HepG2 (cell line): ENCODE results near the gene TTC31. TPM values are rescaled to one million over a fixed set of nuclear protein-coding genes. Genes with fewer than 3 reads are reported as not detected.

Experiments
- ATAC-seq: fragments of 200-7000 bp; cut with Tn5 transposase; 3 replicates; pipeline ENCODE4 v1.9.1; 2020; ENCODE audit warnings: mild to moderate bottlenecking, moderate library complexity
- BruUV-seq: library from RNA; stranded (reverse); fragments of 400-500 nt; replicated peaks from 2 replicates; lab custom pipeline; 2021; lab: Mats Ljungman, UMichigan
- CTCF ChIA-PET: fragments of 300-600 bp; formaldehyde crosslinking; extraction: SDS; loops from one replicate; lab custom pipeline; 2021; ENCODE audit warnings: low total read pairs, inconsistent platforms, low intra/inter-chr PET ratio; lab: Yijun Ruan, JAX
- POLR2A ChIA-PET: fragments of 350-600 bp; sonication (Branson Sonifier 250); formaldehyde crosslinking; loops from one replicate; lab custom pipeline; 2020; ENCODE audit warnings: antibody characterized with exemption, inconsistent platforms; lab: Yijun Ruan, JAX
- DNase-seq: peaks from one replicate; pipeline ENCODE4 v3.0.0-alpha.2; 2015; ENCODE audit warnings: low spot score
- FAIRE-seq: peaks from 3 replicates; lab custom pipeline; 2011; peaks lifted over from hg19 to GRCh38; lab: Jason Lieb, UNC
- H2AFZ ChIP-seq: one replicate; pipeline ENCODE4 v1.6.1; 2011; ENCODE audit warnings: low read length, inconsistent platforms
- H3K27ac ChIP-seq: fragments of 300-600 bp; 3 replicates; pipeline ENCODE4 v1.8.0; 2011; ENCODE audit warnings: mixed run types, mild to moderate bottlenecking, mixed read lengths, low read length, inconsistent platforms; ENCODE audit not compliant: insufficient read depth; ENCODE audit errors: extremely low read length
- H3K27me3 ChIP-seq, 2 experiments: fragments of 200-600 bp in 1 of 2; 2 replicates in 1 of 2; 3 replicates in 1 of 2; pipeline versions ENCODE4 v1.6.0 to v1.8.0; 2011; ENCODE audit warnings: low read length in 2 of 2, mild to moderate bottlenecking in 2 of 2, moderate library complexity in 2 of 2, inconsistent platforms in 1 of 2; ENCODE audit not compliant: insufficient read depth in 2 of 2, control insufficient read depth in 1 of 2
- H3K36me3 ChIP-seq, 2 experiments: fragments of 200-600 bp in 1 of 2; replicated peaks in 1 of 2; 2 replicates in 1 of 2; 3 replicates in 1 of 2; pipeline versions ENCODE4 v1.5.1 to v1.8.0; 2011; ENCODE audit warnings: low read length in 2 of 2, inconsistent platforms in 1 of 2; ENCODE audit not compliant: insufficient read depth in 2 of 2, control insufficient read depth in 1 of 2
- H3K4me1 ChIP-seq: 2 replicates; pipeline ENCODE4 v1.5.1; 2012; ENCODE audit warnings: low read length, inconsistent platforms; ENCODE audit not compliant: insufficient read depth
- H3K4me2 ChIP-seq: 2 replicates; pipeline ENCODE4 v1.6.0; 2011; ENCODE audit warnings: low read depth, low read length, inconsistent platforms
- H3K4me3 ChIP-seq, 3 experiments: fragments of 200-600 bp in 1 of 3; sonication (generic), shearing (Covaris generic) in 1 of 3; replicated peaks in 1 of 3; 2 replicates each; pipeline ENCODE4 v1.5.1; 2011 to 2016; ENCODE audit warnings: low read length in 3 of 3, inconsistent platforms in 2 of 3, low read depth in 2 of 3, mild to moderate bottlenecking in 2 of 3, control low read depth in 1 of 3, mixed read lengths in 1 of 3; ENCODE audit not compliant: insufficient read depth in 1 of 3
- H3K79me2 ChIP-seq: one replicate; pipeline ENCODE4 v1.6.1; 2011; ENCODE audit warnings: low read length, inconsistent platforms; ENCODE audit not compliant: insufficient read depth
- H3K9ac ChIP-seq: 2 replicates; pipeline ENCODE4 v1.6.0; 2011; ENCODE audit warnings: mild to moderate bottlenecking, low read depth, low read length, inconsistent platforms; ENCODE audit not compliant: insufficient read depth
- H3K9me3 ChIP-seq: 2 replicates; pipeline ENCODE4 v1.5.1; 2012; ENCODE audit warnings: mild to moderate bottlenecking, low read length
- H4K20me1 ChIP-seq: 2 replicates; pipeline ENCODE4 v1.6.0; 2011; ENCODE audit warnings: inconsistent platforms, mild to moderate bottlenecking, low read length, moderate library complexity; ENCODE audit not compliant: insufficient read depth
- AKAP8 ChIP-seq: sonication (generic); formaldehyde crosslinking; IDR thresholded peaks from 2 replicates; pipeline ENCODE4 v1.5.1; 2020; ENCODE audit warnings: mild to moderate bottlenecking, missing genetic modification reagents
- CAMTA2 ChIP-seq: sonication (generic); formaldehyde crosslinking; IDR thresholded peaks from 2 replicates; pipeline ENCODE4 v1.4.0; 2020; ENCODE audit warnings: mild to moderate bottlenecking, missing genetic modification reagents, borderline replicate concordance
- EP300 ChIP-seq, 3 experiments: sonication (generic) in 1 of 3; formaldehyde crosslinking in 1 of 3; IDR thresholded peaks; 2 replicates each; pipeline versions ENCODE4 v1.5.1 to v1.6.1; 2011 to 2020; ENCODE audit warnings: low read depth in 2 of 3, low read length in 2 of 3, borderline replicate concordance in 1 of 3, improper control_type of control experiment in 1 of 3, mild to moderate bottlenecking in 1 of 3, missing genetic modification reagents in 1 of 3, moderate library complexity in 1 of 3
- GZF1 ChIP-seq: sonication (generic); formaldehyde crosslinking; IDR thresholded peaks from 2 replicates; pipeline ENCODE4 v1.5.1; 2020; ENCODE audit warnings: mild to moderate bottlenecking, missing genetic modification reagents
- HIVEP1 ChIP-seq: sonication (generic); formaldehyde crosslinking; IDR thresholded peaks from 2 replicates; pipeline ENCODE4 v1.4.0; 2020; ENCODE audit warnings: mild to moderate bottlenecking, missing genetic modification reagents
- KDM2A ChIP-seq: sonication (generic); formaldehyde crosslinking; IDR thresholded peaks from 2 replicates; pipeline ENCODE4 v1.4.0; 2020; ENCODE audit warnings: low read depth, missing genetic modification reagents, borderline replicate concordance
- KDM5B ChIP-seq: sonication (generic); formaldehyde crosslinking; IDR thresholded peaks from 2 replicates; pipeline ENCODE4 v1.4.0; 2020; ENCODE audit warnings: missing genetic modification reagents, mild to moderate bottlenecking, borderline replicate concordance
- KMT2B ChIP-seq: IDR thresholded peaks from 2 replicates; pipeline ENCODE4 v1.6.1; 2016; ENCODE audit warnings: missing genetic modification reagents, missing compliant biosample characterization
- MED8 ChIP-seq: sonication (generic); formaldehyde crosslinking; IDR thresholded peaks from 2 replicates; pipeline ENCODE4 v1.8.1; 2023; ENCODE audit warnings: mild to moderate bottlenecking, missing genetic modification reagents; ENCODE audit not compliant: insufficient replicate concordance
- NAIF1 ChIP-seq: sonication (generic); formaldehyde crosslinking; IDR thresholded peaks from 2 replicates; pipeline ENCODE4 v1.5.0; 2020; ENCODE audit warnings: mild to moderate bottlenecking, missing genetic modification reagents, borderline replicate concordance
- NONO ChIP-seq, 2 experiments: fragments of 450-650 bp in 1 of 2; sonication (generic) in 1 of 2; formaldehyde crosslinking in 1 of 2; IDR thresholded peaks in 1 of 2; conservative IDR thresholded peaks in 1 of 2; 2 replicates each; pipeline versions ENCODE4 v1.6.1 to v1.8.0; 2017 to 2022; ENCODE audit warnings: mild to moderate bottlenecking in 1 of 2, missing genetic modification reagents in 1 of 2, moderate library complexity in 1 of 2
- POLR2A ChIP-seq, 2 experiments: IDR thresholded peaks; 2 replicates each; pipeline ENCODE4 v1.6.1; 2011; ENCODE audit warnings: low read depth in 2 of 2, low read length in 2 of 2, mild to moderate bottlenecking in 1 of 2, moderate library complexity in 1 of 2; ENCODE audit not compliant: insufficient read depth in 1 of 2
- ZC3H13 ChIP-seq: sonication (generic); formaldehyde crosslinking; IDR thresholded peaks from 2 replicates; pipeline ENCODE4 v1.8.1; 2023; ENCODE audit warnings: mild to moderate bottlenecking, missing genetic modification reagents, moderate library complexity
- ZNF121 ChIP-seq: sonication (generic); formaldehyde crosslinking; IDR thresholded peaks from 2 replicates; pipeline ENCODE4 v1.5.0; 2020; ENCODE audit warnings: mild to moderate bottlenecking, missing genetic modification reagents
- ZNF280D ChIP-seq: sonication (generic); formaldehyde crosslinking; IDR thresholded peaks from 2 replicates; pipeline ENCODE4 v1.5.1; 2020; ENCODE audit warnings: mild to moderate bottlenecking, missing genetic modification reagents
- ZNF629 ChIP-seq: sonication (generic); formaldehyde crosslinking; conservative IDR thresholded peaks from 2 replicates; pipeline ENCODE4 v1.5.0; 2020; ENCODE audit warnings: missing genetic modification reagents
- ZNF816 ChIP-seq: sonication (generic); formaldehyde crosslinking; IDR thresholded peaks from 2 replicates; pipeline ENCODE4 v1.8.0; 2022; ENCODE audit warnings: missing genetic modification reagents, mild to moderate bottlenecking, borderline replicate concordance
- WGBS: methylation state at CpG from one replicate; pipeline ENCODE4 v1.1.6; 2017; ENCODE audit warnings: low lambda C conversion rate; 5-methylcytosine and 5-hydroxymethylcytosine counted together
- in situ Hi-C: cut with HindIII; loops from 2 replicates; pipeline ENCODE4 v1.10.0; 2017; ENCODE audit warnings: low pct_unique_long_range_greater_than_20kb; ENCODE audit not compliant: extremely low pct_ligation_motif_present
- intact Hi-C: fragments of 100-400 bp; cut with micrococcal nuclease; formaldehyde crosslinking; loops from one replicate; pipeline ENCODE4 v1.10.0; 2022; ENCODE audit not compliant: unreplicated experiment
- polyA plus RNA-seq, 8 experiments: library from polyadenylated mRNA; depleted of rRNA in 3 of 8; stranded (reverse) in 7 of 8; unstranded in 1 of 8; fragments of >200 nt; fragmentation: Illumina TruSeq in 4 of 8; extraction: Trizol in 4 of 8; gene quantifications; 2 replicates each; pipeline versions ENCODE4 v1.2.1 to v1.2.3, GENCODE V29; 2011 to 2016; ENCODE audit warnings: low read depth in 4 of 8, missing spikeins in 1 of 8, mixed read lengths in 1 of 8; ENCODE audit not compliant: insufficient read depth in 1 of 8
- total RNA-seq, 5 experiments: library from RNA; depleted of rRNA; stranded (reverse); fragments of >200 nt; fragmentation: Illumina TruSeq; extraction: Trizol; gene quantifications; 2 replicates each; pipeline ENCODE4 v1.2.3, GENCODE V29; 2016; ENCODE audit warnings: low read depth in 1 of 5

The TTC31 gene
- total and polyA plus RNA-seq, 2 of the 13 experiments (the other 11 are each of a cell fraction or from before 2014, with no cell fraction given), result 28.3 to 39.5 TPM

GRCh38 chr2:74511104-74511989, 28.5 kb downstream of the TTC31 start:
- Histone ChIP-seq H3K9me3 (no peaks in the 10 kb centered on the region), H4K20me1 (no peaks in the 10 kb centered on the region), H3K27ac (no peak overlapping the region), H3K36me3 (no peaks in the 10 kb centered on the region; a peak in 1 of 5 replicates), H3K4me2 (0 out of 2 replicates have a peak overlapping the region, but pooled peaks have one; percentile 0), H3K79me2 (peaks cover 8% of the 10 kb centered on the region), H3K4me3 (no peak overlapping the region; a peak in 1 of 6 replicates), H3K9ac (no peak overlapping the region), H3K4me1 (peaks cover 61% of the 10 kb centered on the region), H3K27me3 (no peaks in the 10 kb centered on the region; a peak in 1 of 5 replicates), H2AFZ (no peak overlapping the region)
- intact Hi-C loops (no loop called here), in situ Hi-C loops (no loop called here)
- POLR2A ChIA-PET, result interaction anchor here (0.6 to 16.5 kb wide), 10 partner anchors 9 to 312 kb away, joined by 3 to 795 read pairs (median 8); partner anchors contain the start of genes AUP1, CCDC142, DQX1 and HTRA2
- 51% methylated on average over 11 of the region's 11 CpGs for WGBS
- BruUV-seq, result no TSS peak
- DNase-seq (no peak), ATAC-seq (no peak), FAIRE-seq (no peak)
- CTCF ChIA-PET, result no interaction called here
- TF ChIP-seq ZNF280D (peak; percentile 65; the same call in 1 of the 2 replicates), ZC3H13 (CRISPR knock-in tag) (peak; percentile 68; the same call in 1 of the 2 replicates), NAIF1 (CRISPR knock-in tag) (no peak), POLR2A (IDR thresholded peaks at IDR 0.05; ENCODE audit: insufficient read depth in 1 of 2, low read depth in 2 of 2, low read length in 2 of 2) (peak in 1 of 2 experiments; percentile 18; a peak in 1 of 4 replicates), MED8 (CRISPR knock-in tag) (peak; percentile 42), CAMTA2 (CRISPR knock-in tag) (0 out of 2 replicates have a peak, but pooled peaks have one; percentile 72), GZF1 (CRISPR knock-in tag) (0 out of 2 replicates have a peak, but pooled peaks have one; percentile 47), ZNF121 (CRISPR knock-in tag) (0 out of 2 replicates have a peak, but pooled peaks have one; percentile 8), EP300 (IDR thresholded peaks at IDR 0.05; ENCODE audit: low read depth in 2 of 2, low read length in 2 of 2) (no peak), EP300 (CRISPR knock-in tag; IDR thresholded peaks at IDR 0.05; ENCODE audit: borderline replicate concordance) (no peak), KDM5B (0 out of 2 replicates have a peak, but pooled peaks have one; percentile 47), ZNF816 (CRISPR knock-in tag) (no peak), HIVEP1 (CRISPR knock-in tag) (0 out of 2 replicates have a peak, but pooled peaks have one; percentile 46), KMT2B (CRISPR knock-in tag) (no peak), KDM2A (CRISPR knock-in tag) (0 out of 2 replicates have a peak, but pooled peaks have one; percentile 30), AKAP8 (CRISPR knock-in tag) (peak; percentile 25; the same call in 1 of the 2 replicates), NONO (IDR thresholded peaks at IDR 0.05) (no peak), NONO (CRISPR knock-in tag; conservative IDR thresholded peaks at IDR 0.05) (peak; percentile 39; the same call in 1 of the 2 replicates), ZNF629 (0 out of 2 replicates have a peak, but pooled peaks have one; percentile 43)
